ENCODE data around the gene APBA3. TPM values are rescaled to one million over a fixed set of nuclear protein-coding genes. Genes with fewer than 3 reads are reported as not detected.

APBA3 gene
- total and polyA plus RNA-seq, 2 experiments from 2014 or later = 17.2 to 31.8 TPM

- no peaks in the 10 kb centered on the region for H3K36me3 ChIP-seq (ENCODE audit: insufficient read depth)
- H3K4me2 ChIP-seq = peak within 1 kb of the TSS; percentile 93
- peaks cover 22% of the 10 kb centered on the region for H3K79me2 ChIP-seq (replicated peaks; ENCODE audit: insufficient read depth)
- H3K27ac Mint-ChIP-seq = peak within 1 kb of the TSS; percentile 97
- TF ChIP-seq POLR2AphosphoS5 (IDR thresholded peaks at IDR 0.05; ENCODE audit: low read depth) = peak; percentile 87
- peak; percentile 93 for TF ChIP-seq CREB1 (CRISPR knock-in tag; IDR thresholded peaks at IDR 0.05; ENCODE audit: low read depth)
- TF ChIP-seq ZNF462 (CRISPR knock-in tag; IDR thresholded peaks at IDR 0.05) = no peak
- peak; percentile 96 for TF ChIP-seq ETS1 (IDR thresholded peaks at IDR 0.05)
- no peak for TF ChIP-seq EZH2phosphoT487 (IDR thresholded peaks at IDR 0.05; ENCODE audit: unreplicated experiment)
- no peaks in the 10 kb centered on the region for H3F3A ChIP-seq (replicated peaks; ENCODE audit: low read depth)
- peaks cover 11% of the 10 kb centered on the region for H3K27me3 Mint-ChIP-seq (ENCODE audit: insufficient read depth, low read depth, poor library complexity)
- peak; percentile 84 for ATAC-seq
- H3K27ac ChIP-seq (ENCODE audit: low read depth) = peak within 1 kb of the TSS; percentile 73
- H3K4me3 ChIP-seq = peak within 1 kb of the TSS; percentile 99
- peak; percentile 99 for DNase-seq (ENCODE audit: low spot score)
- H3K4me3 Mint-ChIP-seq = peak within 1 kb of the TSS; percentile 96
- no peaks in the 10 kb centered on the region; the same call in 1 of the 2 replicates for H3K9me2 ChIP-seq (ENCODE audit: insufficient read depth)
- H3K9me3 Mint-ChIP-seq = peaks cover 2% of the 10 kb centered on the region; the same call in 1 of the 3 replicates
- no peaks in the 10 kb centered on the region; the same call in 1 of the 2 replicates for H4K20me1 ChIP-seq (replicated peaks; ENCODE audit: insufficient read depth)
- peaks cover 4% of the 10 kb centered on the region for H3K4me1 Mint-ChIP-seq
- H3K36me3 Mint-ChIP-seq (ENCODE audit: low read depth) = peaks cover 5% of the 10 kb centered on the region; the same call in 2 of the 3 replicates
- peak within 1 kb of the TSS; percentile 76 for H2AFZ ChIP-seq
- H3K27me3 ChIP-seq (ENCODE audit: insufficient read depth) = no peaks in the 10 kb centered on the region
- H3K4me1 ChIP-seq (ENCODE audit: insufficient read depth) = peaks cover 3% of the 10 kb centered on the region
Measured at GRCh38 chr19:3762501-3763459, 1.3 kb upstream of the APBA3 start, which contains the start of gene MRPL54. Gene MRPL54, plus strand, starts transcription at chr19:3762682. Its CDS starts 19 bp downstream, at chr19:3762701.

Measured in GM23338 (cell line).